Fibroblast of skin of right quadriceps (primary cell): ENCODE measurements around the gene ACSS2.

ENCODE experiments used
- DNase-seq: peaks from one replicate; pipeline ENCODE4 v3.0.0-alpha.2; 2013

ACSS2 gene

GRCh38 chr20:34951252-34951651, 74.8 kb downstream of the ACSS2 start:
- no peak for DNase-seq

DNA sequence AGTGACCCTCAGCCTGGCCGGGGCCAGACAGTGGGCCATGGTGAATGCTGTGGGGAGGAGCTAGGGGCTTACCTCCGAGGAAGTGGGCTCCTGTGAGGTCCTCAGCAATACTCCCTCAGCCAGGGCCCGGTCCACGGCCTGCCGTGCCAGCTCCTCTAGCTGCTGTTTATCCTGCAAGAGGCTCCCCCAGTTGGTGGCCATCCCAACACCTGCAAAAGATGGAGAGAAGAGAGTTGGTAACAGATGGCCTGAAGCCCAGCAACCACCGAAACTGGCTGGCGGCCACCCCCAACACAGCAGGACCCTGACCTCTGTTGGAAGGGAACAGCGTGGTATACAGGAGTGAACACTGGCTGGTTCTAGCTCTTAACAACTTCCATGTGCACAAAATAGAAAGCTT, 75.2 kb downstream of the ACSS2 start:
- DNase-seq, result no peak

GRCh38 chr20:34952671-34953070, 76.3 kb downstream of the ACSS2 start:
- peak; percentile 78 for DNase-seq

DNA sequence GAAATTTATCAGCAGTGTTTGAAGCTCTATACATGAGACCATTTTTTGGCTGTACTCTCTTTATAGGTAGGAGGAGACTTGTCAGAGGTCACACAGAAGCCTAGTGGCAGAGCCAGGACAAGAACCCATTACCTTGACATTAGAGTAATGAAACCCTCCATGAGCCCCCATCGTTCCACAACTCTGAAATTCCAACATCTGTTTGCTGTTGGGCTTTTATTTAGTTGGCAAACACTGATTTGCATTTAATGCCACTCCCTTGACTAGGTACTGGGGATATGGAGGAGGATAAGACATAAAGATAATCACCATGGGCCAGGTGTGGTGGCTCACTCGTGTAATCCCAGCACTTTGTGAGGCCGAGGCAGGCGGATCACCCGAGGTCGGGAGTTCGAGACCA, 77.5 kb downstream of the ACSS2 start:
- no peak for DNase-seq

GRCh38 chr20:34954904-34955230, 78.5 kb downstream of the ACSS2 start:
- peak; percentile 45 for DNase-seq

DNA sequence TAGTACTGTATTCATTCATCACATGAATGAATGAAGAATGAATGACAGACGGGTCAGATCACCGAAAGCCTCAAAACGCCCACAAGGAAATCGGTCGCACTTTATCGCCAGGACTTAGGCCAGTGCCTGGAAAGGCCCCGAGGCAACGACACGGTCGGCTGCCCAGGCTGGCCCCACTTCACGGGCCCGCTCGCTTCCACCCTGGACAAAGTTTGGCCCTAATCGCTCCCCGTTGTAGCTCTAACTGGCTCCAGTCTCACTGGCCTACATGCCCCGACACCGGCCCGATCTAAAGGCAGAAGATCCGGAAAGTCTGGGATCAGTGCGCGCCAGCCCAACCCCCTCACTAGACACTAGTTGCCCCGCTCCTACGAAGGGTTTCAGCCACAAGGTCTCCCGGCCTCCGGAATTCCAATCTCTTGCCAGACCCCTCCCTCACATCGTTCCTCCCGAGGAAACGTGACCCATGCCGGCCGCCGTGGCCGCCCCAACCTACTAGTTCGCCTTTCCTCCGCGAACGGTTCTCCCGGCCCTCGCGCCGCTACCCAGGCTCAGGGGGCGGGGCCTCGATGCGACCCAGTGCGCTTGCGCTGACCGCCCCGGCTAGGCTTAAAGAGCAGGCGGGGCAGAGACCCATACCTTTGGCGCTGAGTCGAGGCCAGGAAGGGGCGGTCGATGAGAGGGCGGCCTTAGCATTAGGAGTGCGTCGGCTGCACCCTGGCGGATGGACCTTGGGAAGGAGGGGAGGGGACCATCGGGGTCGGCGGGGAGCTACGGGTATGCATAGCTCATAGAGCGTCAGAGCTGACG, 79.0 kb downstream of the ACSS2 start, which contains the start of the genes GSS and MYH7B:
Gene GSS, minus strand, starts transcription at position 576 of the 810 bp plus-strand sequence. CDS start 3,954 bp downstream, outside the sequence.
Gene MYH7B, plus strand, starts transcription at position 638 of the 810 bp plus-strand sequence. CDS start 22,138 bp downstream, outside the sequence.
- peak; percentile 97 for DNase-seq

DNA sequence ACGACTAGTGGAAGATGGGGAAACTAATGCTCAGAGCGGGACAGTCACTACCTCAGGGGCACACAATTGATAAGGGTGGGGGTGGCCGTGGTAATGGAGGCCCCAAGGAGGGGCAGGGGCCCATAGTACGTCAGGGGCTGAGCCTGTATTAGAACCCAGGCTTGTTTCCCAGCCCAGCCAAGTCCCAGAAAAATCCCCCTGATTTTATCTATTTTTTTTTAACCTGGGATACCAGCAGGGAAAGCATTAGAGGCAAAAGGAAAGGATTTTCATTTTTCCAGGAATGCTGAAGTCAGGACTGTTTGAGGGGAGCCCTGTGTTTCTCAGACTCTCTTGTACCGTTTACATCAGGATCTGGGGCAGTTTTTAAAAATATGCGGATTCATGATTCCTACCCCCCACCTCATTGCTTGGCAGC, 79.6 kb downstream of the ACSS2 start:
- no peak for DNase-seq

DNA sequence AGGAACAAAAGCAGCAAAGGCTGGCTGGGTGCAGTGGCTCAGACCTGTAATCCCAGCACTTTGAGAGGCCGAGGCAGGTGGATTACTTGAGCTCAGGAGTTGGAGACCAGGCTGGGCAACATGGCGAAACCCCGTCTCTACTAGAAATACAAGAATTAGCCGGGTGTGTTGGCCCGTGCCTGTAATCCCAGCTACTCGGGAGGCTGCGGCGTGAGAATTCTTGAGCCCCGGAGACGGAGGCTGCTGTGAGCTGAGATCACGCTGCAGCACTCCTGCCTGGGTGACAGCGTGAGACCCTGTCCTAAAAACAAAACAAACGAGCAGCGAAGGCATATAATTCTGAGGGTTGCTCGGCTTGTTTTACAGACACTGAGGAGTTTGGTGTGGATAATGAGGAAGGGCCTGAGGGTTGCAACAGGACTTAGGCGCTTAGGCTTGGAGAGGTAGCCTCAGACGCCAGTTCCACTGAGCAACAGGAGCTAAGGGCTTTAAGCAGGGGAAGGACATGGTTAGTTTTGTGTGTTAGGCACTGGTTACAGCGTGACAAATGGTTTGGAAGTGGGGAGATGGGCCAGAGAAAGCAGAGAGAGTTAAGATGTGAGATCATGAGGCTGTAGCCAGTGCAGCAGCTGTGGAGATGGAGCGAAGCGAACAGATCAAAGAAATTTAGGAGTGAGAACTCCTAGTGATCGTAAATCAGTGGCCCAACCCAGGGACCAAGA, 80.5 kb downstream of the ACSS2 start:
- DNase-seq, result no peak

GRCh38 chr20:34964486-34964885, 88.1 kb downstream of the ACSS2 start:
- no peak for DNase-seq

- no peak for DNase-seq
Measured at GRCh38 chr20:34965051-34965450, 88.6 kb downstream of the ACSS2 start.

DNA sequence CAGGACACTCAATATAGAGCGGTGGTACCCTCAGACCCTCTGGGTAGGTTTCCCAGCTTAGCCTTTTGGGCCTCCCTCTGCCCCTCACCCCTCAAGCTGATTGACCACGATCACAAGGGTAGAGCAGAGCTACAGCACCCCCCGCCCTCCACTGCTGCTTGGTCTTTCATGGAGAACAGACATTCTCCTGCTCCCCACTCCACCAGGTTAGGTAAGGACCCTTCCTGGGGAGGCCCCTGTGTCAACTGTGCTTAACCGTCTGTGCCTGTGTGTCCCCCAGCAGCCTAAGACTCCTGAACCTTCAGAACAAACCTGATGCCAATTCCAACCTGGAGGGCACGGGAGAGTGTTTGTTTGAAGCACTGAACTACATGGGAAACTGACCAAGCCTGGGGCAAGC, 91.0 kb downstream of the ACSS2 start:
- DNase-seq, result no peak

GRCh38 chr20:34968042-34968775, 91.8 kb downstream of the ACSS2 start:
- no peak for DNase-seq

DNA sequence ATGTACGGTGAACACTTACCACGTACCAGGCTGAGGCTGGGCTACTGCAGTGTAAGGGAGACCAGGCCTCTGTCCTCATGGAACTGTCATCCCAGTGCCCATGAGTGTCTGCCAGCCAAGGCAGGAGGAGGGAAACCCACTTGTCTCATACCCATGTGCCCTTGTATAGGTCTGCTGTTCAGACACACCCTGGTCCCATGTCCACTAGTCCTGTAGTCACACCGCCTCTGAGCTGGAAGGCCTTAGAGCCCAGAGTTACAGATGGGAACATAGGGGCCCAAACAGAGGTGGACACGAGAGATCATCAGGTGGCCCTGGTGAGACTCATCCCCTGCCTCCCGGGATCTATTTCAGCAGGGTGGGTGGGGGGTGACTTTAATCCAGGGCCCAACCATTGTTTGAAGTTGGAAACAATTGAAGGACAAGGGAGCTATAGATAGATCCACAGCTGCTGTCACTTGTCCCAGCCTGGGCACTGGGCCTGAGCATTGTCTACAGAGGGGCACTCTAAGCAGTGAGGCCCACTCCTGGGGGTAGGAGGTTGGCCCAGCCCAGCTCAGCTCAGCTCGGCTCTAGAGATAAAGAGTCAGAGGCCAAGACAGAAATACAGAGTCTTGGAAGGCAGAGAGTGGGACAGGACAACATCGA, 93.9 kb downstream of the ACSS2 start:
- no peak for DNase-seq

- DNase-seq, result no peak
Measured at GRCh38 chr20:34970846-34971560, 94.6 kb downstream of the ACSS2 start.

DNA sequence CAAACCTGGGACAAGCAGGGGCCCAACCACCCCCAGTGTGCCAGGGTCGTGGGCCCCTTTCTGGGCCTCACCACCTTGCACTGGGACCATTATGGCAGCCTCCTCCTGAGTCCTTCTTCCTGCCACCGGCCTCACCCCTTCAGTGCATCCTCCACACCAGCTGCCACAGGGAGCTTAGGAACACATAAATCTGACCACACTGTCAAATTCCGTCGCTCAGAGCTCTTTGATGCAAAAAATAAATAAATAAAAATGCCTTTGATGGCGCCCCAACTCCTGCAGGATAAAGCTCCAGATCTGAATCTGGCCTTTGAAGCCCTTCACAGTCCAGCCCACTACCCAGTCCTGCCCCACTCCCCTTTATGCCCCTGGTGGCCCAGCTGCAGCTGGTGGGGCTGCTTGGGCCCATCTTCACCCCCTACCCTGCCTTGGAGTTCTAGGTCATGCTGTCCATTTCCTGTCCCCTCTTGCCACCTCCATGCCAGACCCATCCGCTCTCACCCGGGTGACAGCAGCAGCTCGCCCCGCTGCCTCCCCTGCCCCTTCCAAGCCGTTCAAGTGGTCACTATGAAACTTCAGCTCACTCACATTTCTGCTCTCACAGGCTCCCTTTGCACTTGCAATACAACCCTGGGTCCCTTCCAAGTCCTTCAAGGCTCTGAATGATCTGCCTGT, 95.3 kb downstream of the ACSS2 start:
- DNase-seq, result no peak

DNA sequence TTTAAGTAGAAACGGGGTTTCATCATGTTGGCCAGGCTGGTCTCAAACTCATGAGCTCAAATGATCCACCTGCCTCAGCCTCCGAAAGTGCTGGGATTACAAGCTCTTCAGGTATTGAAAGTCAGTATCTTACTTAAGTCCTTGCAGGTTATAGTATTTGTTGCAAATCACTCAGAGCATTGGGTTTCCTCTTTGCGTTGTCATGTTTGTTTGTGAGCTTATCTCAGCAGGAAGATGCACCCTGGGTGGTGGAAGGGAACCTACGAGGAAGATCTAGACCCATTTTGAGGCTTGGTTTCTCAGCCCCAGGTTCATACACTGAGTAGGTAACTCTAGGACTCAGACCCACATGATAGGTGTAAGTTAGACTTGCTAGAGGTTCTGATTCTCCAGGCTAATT, 97.8 kb downstream of the ACSS2 start:
- DNase-seq, result no peak

DNA sequence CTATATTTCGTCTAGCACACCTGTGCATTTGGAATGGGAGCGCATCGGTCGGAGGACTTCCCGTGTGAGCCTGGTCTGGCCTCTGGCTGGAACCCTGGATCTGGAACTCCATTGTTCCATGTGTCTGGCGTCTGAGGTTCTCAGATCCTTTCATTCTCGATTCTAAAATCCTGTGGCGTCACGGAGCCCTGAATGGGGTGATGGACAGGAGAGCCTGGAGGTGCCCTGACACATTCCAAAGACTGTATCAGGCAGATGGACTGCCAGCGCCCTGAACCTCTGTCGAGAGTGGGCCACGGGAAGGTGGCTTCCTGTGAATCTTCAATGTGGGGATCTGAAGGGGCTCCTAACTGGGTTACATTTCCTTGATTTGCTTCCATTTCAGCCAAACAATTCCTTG, 99.9 kb downstream of the ACSS2 start:
- DNase-seq, result no peak
